GM21737 (cell line): ENCODE data around the gene NKRF.
"Not testable (repeated sequence)": the region's sequence is repeated elsewhere in the genome, so short reads cannot be mapped to it uniquely, and the experiment has no call there.

Experiments
- ATAC-seq: cut with Tn5 transposase; IDR thresholded peaks from one replicate; pipeline ENCODE4 v1.9.1; 2021; ENCODE audit warnings: mild to moderate bottlenecking, moderate library complexity; ENCODE audit not compliant: unreplicated experiment

NKRF gene

GRCh38 chrX:119606280-119607017 lies at the start of gene NKRF:
Gene NKRF (minus strand): TSS chrX:119606424.
- ATAC-seq, result peak; percentile 81

GRCh38 chrX:119655125-119655524 lies 48.9 kb upstream of the NKRF start:
- ATAC-seq, result no peak

- no peak for ATAC-seq
Observed at GRCh38 chrX:119654112-119654531, 47.9 kb upstream of the NKRF start.

GRCh38 chrX:119648421-119648775 lies 42.2 kb upstream of the NKRF start:
- ATAC-seq, result no peak

GRCh38 chrX:119647552-119648420 lies 41.6 kb upstream of the NKRF start:
- peak; percentile 85 for ATAC-seq

- ATAC-seq, result no peak
Observed at GRCh38 chrX:119647089-119647488, 40.9 kb upstream of the NKRF start.

- no peak for ATAC-seq
Observed at GRCh38 chrX:119646515-119646914, 40.3 kb upstream of the NKRF start.

GRCh38 chrX:119643696-119644095 lies 37.5 kb upstream of the NKRF start:
- no peak for ATAC-seq

GRCh38 chrX:119640731-119641170 lies 34.5 kb upstream of the NKRF start:
- no peak for ATAC-seq

- peak; percentile 71 for ATAC-seq
Observed at GRCh38 chrX:119638725-119639471, 32.7 kb upstream of the NKRF start.

GRCh38 chrX:119637421-119637820 lies 31.2 kb upstream of the NKRF start:
- ATAC-seq, result not testable (repeated sequence)

GRCh38 chrX:119636419-119636818 lies 30.2 kb upstream of the NKRF start:
- no peak for ATAC-seq

- ATAC-seq, result no peak
Observed at GRCh38 chrX:119635799-119636198, 29.6 kb upstream of the NKRF start.

GRCh38 chrX:119635179-119635578 lies 29.0 kb upstream of the NKRF start:
- ATAC-seq, result no peak

- no peak for ATAC-seq
Observed at GRCh38 chrX:119625843-119626242, 19.6 kb upstream of the NKRF start.

- no peak for ATAC-seq
Observed at GRCh38 chrX:119624951-119625668, 18.9 kb upstream of the NKRF start.

- ATAC-seq, result no peak
Observed at GRCh38 chrX:119624417-119624816, 18.2 kb upstream of the NKRF start.

- no peak for ATAC-seq
Observed at GRCh38 chrX:119622356-119623232, 16.4 kb upstream of the NKRF start.

- ATAC-seq, result no peak
Observed at GRCh38 chrX:119618439-119618838, 12.2 kb upstream of the NKRF start.
